Peyer's patch (tissue), 4 donors: ENCODE measurements around the gene TMPRSS11B.

Source experiments
- POLR2A ChIP-seq, 2 donors: fragments of 450-650 bp; IDR thresholded peaks; one replicate each; pipeline ENCODE4 v1.5.1; 2017; ENCODE audit warnings: antibody characterized with exemption in 2 of 2, mild to moderate bottlenecking in 2 of 2, moderate library complexity in 2 of 2
- TF ChIP-seq, protein P1 (sequence below), 6 experiments: fragments of 450-650 bp in 4 of 6; fragments of 200-600 bp in 2 of 6; sonication (generic) in 1 of 6; IDR thresholded peaks; one replicate each; pipeline ENCODE4 v1.5.1; 2017 to 2019; ENCODE audit warnings: antibody characterized with exemption in 6 of 6, mild to moderate bottlenecking in 3 of 6, moderate library complexity in 1 of 6

GRCh38 chr4:68291256-68291655 is 45.8 kb upstream of the TMPRSS11B start:
- TF ChIP-seq, protein P1, sequence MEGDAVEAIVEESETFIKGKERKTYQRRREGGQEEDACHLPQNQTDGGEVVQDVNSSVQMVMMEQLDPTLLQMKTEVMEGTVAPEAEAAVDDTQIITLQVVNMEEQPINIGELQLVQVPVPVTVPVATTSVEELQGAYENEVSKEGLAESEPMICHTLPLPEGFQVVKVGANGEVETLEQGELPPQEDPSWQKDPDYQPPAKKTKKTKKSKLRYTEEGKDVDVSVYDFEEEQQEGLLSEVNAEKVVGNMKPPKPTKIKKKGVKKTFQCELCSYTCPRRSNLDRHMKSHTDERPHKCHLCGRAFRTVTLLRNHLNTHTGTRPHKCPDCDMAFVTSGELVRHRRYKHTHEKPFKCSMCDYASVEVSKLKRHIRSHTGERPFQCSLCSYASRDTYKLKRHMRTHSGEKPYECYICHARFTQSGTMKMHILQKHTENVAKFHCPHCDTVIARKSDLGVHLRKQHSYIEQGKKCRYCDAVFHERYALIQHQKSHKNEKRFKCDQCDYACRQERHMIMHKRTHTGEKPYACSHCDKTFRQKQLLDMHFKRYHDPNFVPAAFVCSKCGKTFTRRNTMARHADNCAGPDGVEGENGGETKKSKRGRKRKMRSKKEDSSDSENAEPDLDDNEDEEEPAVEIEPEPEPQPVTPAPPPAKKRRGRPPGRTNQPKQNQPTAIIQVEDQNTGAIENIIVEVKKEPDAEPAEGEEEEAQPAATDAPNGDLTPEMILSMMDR (IDR thresholded peaks at IDR 0.05), result no peak
- TF ChIP-seq POLR2A (IDR thresholded peaks at IDR 0.05), result no peak
